Measurements from ENCODE around the gene KRTAP5-10. TPM values are rescaled to one million over a fixed set of nuclear protein-coding genes. Genes with fewer than 3 reads are reported as not detected.
"Not testable (repeated sequence)": the region's sequence is repeated elsewhere in the genome, so short reads cannot be mapped to it uniquely, and the experiment has no call there.

The KRTAP5-10 gene
- total RNA-seq, 4 donors from 2014 or later, result not detected

DNA sequence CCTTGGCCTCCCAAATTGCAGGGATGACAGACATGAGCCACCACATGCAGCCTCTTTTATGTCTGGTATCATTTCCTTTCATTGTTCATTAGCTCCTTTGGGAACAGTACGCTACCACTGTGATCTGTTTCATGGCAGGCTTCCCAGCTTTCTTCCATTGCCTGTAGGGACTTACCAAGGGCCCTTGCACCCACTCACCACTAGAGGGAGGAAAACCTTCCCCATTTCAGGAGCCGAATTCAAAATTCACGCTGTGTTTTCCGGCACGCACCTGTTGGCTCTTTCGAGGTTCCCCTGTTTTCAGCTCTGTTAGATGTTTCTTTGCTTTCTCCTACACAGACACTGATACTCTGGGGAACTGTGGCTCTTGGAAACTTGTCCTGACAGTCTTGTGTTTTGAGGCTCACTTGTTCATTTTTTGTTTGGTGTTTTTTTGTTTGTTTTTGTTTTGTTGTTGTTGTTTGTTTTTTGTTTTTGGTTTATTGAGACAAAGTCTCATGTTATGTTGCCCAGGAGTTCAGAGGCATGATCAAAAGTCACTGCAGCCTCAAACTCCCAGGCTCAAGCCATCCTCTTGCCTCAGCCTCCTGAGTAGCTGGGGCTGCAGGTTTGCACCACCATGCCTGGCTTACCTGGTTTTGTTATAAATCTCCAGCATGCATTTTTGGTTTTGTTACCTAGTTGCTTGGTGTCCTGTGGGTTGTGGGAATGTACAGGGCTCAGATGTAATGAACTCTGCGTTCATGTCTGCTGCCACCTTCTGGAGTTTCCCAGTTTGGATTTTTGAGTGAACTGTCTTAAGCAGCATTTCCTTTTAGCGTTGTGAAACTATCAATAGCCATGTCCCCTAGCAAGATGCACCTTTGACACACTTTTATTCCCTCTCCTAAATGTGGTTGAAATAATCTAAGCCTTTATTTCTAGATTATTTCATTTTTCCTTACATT, 15.0 kb downstream of the KRTAP5-10 start:
- TF ChIP-seq, protein P1, sequence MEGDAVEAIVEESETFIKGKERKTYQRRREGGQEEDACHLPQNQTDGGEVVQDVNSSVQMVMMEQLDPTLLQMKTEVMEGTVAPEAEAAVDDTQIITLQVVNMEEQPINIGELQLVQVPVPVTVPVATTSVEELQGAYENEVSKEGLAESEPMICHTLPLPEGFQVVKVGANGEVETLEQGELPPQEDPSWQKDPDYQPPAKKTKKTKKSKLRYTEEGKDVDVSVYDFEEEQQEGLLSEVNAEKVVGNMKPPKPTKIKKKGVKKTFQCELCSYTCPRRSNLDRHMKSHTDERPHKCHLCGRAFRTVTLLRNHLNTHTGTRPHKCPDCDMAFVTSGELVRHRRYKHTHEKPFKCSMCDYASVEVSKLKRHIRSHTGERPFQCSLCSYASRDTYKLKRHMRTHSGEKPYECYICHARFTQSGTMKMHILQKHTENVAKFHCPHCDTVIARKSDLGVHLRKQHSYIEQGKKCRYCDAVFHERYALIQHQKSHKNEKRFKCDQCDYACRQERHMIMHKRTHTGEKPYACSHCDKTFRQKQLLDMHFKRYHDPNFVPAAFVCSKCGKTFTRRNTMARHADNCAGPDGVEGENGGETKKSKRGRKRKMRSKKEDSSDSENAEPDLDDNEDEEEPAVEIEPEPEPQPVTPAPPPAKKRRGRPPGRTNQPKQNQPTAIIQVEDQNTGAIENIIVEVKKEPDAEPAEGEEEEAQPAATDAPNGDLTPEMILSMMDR (IDR thresholded peaks at IDR 0.05), result no peak
- DNase-seq (ENCODE audit: low spot score) (no peak), ATAC-seq (ENCODE audit: low FRiP score) (peak; percentile 45)

DNA sequence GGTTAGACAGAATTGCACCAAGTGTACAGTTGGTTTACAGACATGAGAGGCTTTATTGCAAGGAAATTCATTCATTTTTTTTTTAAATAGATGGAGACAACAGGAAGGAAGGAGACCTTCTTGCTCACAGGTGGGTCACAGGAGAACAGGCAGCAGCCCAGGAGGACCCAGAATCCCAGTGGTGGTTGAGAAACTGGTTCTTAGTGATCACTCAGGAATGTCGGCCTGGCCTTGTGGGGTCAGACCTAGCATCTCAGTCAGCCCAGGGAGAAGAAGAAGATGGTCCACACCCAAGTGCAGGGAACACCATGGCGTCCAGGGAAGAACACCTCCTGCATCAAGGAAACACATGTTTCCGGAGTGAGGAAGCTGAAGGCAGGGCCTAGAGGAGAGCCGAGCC, 16.5 kb downstream of the KRTAP5-10 start:
- TF ChIP-seq, protein P1 (IDR thresholded peaks at IDR 0.05), result no peak
- ATAC-seq (ENCODE audit: low FRiP score), result no peak
- DNase-seq (ENCODE audit: low spot score), result no peak

DNA sequence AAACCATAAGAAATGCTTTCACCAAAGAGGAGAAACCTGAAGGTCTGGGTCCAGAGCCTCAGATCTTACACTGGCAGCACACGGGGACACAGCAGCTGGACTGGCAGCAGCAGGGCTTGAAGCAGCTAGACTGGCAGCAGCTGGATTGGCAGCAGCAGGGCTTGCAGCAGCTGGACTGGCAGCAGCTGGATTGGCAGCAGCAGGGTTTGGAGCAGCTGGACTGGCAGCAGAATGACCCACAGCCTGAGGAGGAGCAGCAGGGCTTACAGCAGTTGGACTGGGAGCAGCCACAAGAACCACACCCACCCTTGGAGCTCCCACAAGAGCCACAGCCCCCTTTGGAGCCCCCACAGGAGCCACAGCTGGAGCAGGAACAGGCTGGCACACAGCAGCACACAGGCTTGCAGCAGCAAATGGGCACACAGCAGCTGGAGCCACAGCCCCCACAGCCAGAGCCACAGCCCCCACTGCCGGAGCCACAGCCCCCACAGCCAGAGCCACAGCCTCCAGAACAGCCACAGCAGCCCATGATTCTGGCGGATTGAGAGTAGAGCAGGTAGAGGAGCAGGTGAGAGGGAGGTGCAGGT, 17.0 kb downstream of the KRTAP5-10 start, which contains the start of gene KRTAP5-11:
Gene KRTAP5-11 (minus strand): TSS at position 567 of the 587 bp plus-strand sequence. CDS start 38 bp downstream, at position 529.
- TF ChIP-seq, protein P1 (IDR thresholded peaks at IDR 0.05), result no peak
- ATAC-seq (ENCODE audit: low FRiP score) (no peak), DNase-seq (ENCODE audit: low spot score) (no peak)

DNA sequence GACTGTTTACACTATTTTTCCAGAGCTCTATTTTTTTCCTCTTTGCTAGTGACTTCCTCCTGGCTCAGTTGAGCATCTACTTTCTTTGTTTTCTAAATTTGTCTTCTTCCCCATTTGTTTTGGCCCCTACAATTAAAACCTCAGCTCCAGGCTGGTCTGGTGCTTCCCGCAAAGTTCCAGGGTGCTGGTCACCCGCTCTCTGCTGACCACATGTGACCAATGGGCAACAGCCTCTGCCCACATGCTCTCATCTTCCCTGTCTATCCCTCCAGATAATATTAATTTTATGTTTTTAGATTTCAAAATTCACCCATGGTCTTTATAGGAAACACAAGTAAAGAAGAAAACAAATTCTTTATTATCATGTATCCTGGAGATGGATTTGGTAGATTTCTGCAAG, 17.6 kb downstream of the KRTAP5-10 start:
- not testable (repeated sequence) for DNase-seq (ENCODE audit: low spot score); ATAC-seq (ENCODE audit: low FRiP score)

DNA sequence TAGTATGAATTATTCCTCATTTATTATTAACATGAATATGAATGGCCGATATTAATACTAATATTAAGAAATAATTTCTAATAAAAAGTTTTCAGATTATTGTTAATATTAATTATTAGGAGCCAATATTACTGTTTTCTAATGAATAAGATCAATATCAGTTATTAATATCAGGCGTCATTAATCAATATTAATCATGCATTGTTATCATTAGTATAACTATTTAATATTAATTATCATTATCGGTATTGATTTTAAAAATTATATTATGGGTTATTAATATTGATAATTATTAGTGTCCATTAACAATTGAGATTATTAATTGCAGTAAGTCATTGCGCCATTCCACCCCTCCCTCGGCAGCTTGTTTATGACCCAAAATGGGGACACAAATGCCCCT, 20.3 kb downstream of the KRTAP5-10 start:
- not testable (repeated sequence) for DNase-seq (ENCODE audit: low spot score); ATAC-seq (ENCODE audit: low FRiP score)

DNA sequence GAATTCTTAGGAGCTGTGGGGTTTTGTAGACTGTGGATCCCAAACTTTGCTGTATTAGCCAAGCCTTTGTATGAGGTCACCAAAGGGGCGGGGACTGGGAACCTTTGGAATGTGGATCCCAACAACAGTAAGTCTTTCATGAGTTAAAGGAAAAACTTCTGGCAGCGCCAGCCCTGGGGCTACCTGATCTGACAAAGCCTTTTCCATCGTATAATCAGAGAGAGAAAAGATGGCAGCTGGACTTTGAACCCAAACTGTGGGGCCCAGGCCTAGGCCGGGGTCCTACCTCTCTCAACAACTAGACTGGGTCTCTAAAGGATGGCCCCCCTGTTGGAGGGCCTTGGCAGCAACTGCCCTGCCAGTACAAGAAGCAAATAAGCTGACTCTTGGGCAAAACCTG, 23.0 kb downstream of the KRTAP5-10 start:
- DNase-seq (ENCODE audit: low spot score); ATAC-seq (ENCODE audit: low FRiP score): not testable (repeated sequence)

DNA sequence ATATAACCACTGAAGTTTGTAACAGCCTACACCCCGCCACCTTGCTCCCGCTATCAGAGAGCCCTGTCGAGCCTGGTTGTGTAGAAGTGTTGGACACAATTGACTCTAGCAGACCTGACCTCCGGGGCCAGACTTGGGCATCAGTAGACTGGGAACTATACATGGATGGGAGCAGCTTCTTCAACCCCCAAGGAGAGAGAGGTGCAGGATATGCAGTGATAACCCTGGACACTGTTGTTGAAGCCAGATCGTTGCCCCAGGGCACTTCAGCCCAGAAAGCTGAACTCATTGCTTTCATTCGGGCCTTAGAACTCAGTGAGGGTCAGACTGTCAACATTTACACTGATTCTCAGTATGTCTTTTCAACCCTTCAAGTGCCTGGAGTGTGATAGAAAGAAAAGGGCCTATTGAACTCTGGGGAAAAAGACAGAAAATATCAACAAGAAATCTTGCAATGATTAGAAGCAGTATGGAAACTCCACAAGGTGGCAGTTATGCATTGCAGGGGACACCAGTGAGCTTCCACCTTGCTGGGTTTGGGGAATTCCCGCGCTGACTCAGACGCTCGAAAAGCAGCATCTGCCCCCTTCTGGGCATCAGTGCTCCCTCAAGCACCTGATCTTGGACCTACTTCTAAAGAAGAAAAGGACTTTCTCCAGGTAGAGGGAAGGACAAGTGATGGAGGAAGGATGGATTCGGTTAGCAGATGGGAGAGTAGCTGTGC, 23.6 kb downstream of the KRTAP5-10 start:
- ATAC-seq (ENCODE audit: low FRiP score); DNase-seq (ENCODE audit: low spot score): not testable (repeated sequence)

DNA sequence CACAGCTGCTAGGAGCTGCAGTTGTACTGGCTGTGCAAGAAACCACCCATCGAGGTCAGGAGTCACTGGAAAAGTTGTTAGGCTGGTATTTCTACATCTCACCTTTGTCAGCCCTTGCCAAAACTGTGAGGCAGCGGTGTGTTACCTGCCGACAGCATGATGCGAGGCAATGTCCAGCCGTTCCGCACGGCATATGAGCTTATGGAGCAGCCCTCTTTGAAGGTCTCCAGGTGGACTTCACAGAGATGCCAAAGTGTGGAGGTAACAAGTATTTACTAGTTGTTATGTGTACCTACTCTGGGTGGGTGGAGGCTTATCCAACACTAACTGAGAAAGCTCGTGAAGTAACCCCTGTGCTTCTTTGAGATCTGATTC, 24.2 kb downstream of the KRTAP5-10 start:
- not testable (repeated sequence) for ATAC-seq (ENCODE audit: low FRiP score); DNase-seq (ENCODE audit: low spot score)

DNA sequence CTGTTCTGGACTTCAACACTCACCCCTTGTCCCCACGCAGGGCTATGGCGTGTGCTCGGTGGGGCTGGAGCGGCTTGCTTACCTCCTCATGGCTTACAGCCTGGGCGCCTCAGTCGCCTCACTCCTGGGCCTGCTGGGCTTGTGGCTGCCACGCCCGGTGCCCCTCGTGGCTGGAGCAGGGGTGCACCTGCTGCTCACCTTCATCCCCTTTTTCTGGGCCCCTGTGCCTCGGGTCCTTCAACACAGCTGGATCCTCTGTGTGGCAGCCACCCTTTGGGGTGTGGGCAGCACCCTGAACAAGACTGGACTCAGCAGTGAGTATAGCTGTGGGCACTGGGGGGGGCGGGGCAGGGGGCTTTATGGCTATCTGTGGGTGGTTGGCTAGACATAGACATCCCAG, 37.9 kb downstream of the KRTAP5-10 start:
- DNase-seq (ENCODE audit: low spot score); ATAC-seq (ENCODE audit: low FRiP score): not testable (repeated sequence)

DNA sequence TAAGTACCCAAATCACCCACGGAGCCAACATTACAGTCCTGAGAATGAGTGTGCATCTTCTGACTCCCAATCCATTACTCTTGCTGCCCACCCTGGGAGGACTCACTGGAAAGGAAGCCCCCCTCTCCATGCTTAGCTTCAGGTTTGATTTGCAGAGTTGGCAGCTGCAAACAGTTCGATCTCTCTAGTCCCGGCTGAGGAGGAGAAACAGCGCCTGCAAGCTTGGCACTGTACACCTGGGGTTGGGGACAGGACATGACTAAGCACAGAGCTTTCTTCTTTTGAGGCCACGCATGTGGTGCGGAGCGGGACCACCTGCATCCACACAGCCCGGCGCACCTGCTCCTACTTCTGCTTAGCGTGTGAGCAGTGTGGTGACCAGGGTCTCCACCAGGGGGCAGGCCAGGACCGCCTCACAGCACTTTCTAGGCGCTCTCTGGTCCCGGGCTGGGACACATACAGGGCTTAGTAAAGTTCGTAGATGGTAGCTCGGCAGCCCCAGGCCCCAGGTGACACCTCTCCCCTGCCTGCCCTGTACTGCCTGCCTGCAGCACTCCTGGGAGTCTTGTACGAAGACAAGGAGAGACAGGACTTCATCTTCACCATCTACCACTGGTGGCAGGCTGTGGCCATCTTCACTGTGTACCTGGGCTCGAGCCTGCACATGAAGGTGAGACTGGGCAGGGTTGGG, 39.6 kb downstream of the KRTAP5-10 start:
- not testable (repeated sequence) for DNase-seq (ENCODE audit: low spot score); ATAC-seq (ENCODE audit: low FRiP score)

DNA sequence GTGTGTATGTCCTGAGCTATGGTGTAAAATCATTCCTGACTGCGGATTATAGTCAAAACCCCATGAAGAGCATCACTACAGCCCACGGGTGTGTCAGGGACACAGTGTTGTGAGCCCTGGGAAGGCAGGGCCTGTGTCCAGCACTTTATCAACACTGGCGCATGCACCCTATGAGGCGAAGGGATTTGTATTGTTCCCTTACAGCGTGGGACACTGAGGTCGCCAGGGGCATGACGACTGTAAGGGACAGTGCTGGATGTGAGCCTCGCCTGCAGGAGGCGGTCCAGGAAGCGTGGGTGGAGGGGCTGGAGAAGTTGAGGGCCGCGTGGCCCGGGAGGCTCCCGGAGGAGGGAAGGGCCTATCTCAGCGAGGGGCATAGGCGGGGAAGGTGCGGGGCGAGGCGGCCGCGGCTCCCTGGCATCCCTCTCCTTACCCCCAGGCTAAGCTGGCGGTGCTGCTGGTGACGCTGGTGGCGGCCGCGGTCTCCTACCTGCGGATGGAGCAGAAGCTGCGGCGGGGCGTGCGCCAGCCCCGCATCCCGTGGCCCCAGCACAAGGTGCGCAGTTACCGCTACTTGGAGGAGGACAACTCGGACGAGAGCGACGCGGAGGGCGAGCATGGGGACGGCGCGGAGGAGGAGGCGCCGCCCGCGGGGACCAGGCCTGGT, 41.6 kb downstream of the KRTAP5-10 start:
- not testable (repeated sequence) for DNase-seq (ENCODE audit: low spot score); ATAC-seq (ENCODE audit: low FRiP score)

DNA sequence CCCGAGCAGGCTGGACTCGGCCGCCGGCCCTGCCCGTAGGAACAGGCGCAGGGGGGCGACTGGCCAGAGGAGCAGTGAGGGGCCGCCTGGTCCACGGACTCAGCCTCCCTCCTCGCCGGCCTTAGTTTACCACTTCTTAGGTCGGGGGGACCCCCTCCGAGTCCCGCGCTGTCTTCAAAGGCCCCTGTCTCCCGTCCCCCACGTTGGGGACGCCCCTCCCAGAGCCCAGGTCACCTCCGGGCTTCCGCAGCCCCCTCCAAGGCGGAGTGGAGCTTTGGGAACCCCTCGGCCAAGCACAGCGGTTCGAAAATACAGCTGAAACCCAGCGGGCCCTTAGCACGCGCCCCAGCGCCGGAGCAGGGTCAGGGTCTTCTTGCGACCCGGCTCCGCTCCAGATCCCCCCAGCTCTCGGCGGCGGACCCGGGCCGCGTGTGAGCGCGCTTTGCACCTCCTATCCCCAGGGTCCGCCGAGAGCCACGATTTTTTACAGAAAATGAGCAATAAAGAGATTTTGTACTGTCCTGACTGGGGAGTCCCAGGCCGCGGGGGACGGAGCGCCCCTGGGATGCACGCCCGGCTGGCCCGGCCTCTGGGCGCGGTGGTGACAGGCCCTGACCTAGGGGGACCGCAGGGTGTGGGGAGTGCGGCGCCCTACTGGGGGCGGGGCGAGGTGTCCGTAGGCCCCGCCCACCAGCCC, 42.3 kb downstream of the KRTAP5-10 start:
- not testable (repeated sequence) for DNase-seq (ENCODE audit: low spot score); ATAC-seq (ENCODE audit: low FRiP score)

DNA sequence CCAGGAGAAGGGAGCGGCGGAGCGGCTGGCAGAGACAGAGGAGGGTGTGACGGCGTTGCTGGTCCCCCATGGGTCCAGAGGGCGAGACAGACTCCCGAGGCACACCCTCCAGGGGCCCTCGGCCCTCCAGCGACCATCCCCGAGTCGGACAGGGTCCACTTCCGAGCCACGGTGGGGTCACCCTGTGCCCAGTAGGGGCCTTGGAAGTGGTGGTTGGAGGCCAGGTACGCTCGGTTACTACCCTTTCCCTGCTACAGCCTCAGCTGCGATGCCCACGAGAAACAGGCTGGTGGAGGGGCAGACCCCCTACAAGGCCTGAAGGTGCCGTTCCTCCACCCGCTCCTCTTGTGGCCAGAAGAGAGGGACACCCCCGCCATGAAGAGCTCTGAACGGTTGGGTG, 42.9 kb downstream of the KRTAP5-10 start:
- not testable (repeated sequence) for DNase-seq (ENCODE audit: low spot score); ATAC-seq (ENCODE audit: low FRiP score)

All from omental fat pad (tissue), 4 donors.